Measurements from ENCODE around the gene TF. TPM values are rescaled to one million over a fixed set of nuclear protein-coding genes. Genes with fewer than 3 reads are reported as not detected.

TF gene
- total RNA-seq (10 to 100 TPM in 2 of 9 donors, 1 to 10 TPM in 4, under 1 TPM in 2, not detected in 1; under 0.01 to 15.5 (median 2.1) TPM), polyA plus RNA-seq (10 to 100 TPM in 1 of 3 donors, 1 to 10 TPM in 2; 1.9 to 12.3 (median 3.5) TPM)
- long read RNA-seq, donor 1, full-length matches to known transcripts = 3 of 3 reads
- long read RNA-seq, donor 1, partial matches to known transcripts = 0 of 3 reads
- long read RNA-seq, donor 1, other reads (novel, unspliced or antisense) = 0 of 3 reads
- long read RNA-seq, donor 2 = 0 reads
- long read RNA-seq, donor 3 = 0 reads
- long read RNA-seq, donor 4 = 0 reads
- long read RNA-seq, donor 5, full-length matches to known transcripts = 1 of 2 reads
- long read RNA-seq, donor 5, partial matches to known transcripts = 0 of 2 reads
- long read RNA-seq, donor 5, other reads (novel, unspliced or antisense) = 1 of 2 reads
- long read RNA-seq, donor 6 = 0 reads
- long read RNA-seq, donor 7 = 0 reads
- long read RNA-seq, donor 8, full-length matches to known transcripts = 31 of 64 reads
- long read RNA-seq, donor 8, partial matches to known transcripts = 33 of 64 reads
- long read RNA-seq, donor 8, other reads (novel, unspliced or antisense) = 0 of 64 reads
- long read RNA-seq, donor 9 = 0 reads
- long read RNA-seq, donor 10, full-length matches to known transcripts = 6 of 6 reads
- long read RNA-seq, donor 10, partial matches to known transcripts = 0 of 6 reads
- long read RNA-seq, donor 10, other reads (novel, unspliced or antisense) = 0 of 6 reads

GRCh38 chr3:133745981-133746711, at the start of gene TF:
TF (plus strand) TSS chr3:133746393; CDS start chr3:133746441, 48 bp downstream.
- 11 to 19% (median 13%) methylated on average over 13 to 50 of the region's 50 CpGs for WGBS, 4 donors
- intact Hi-C loops (cut with DNase I) = no loop called here
- no peak for DNase-seq
- TF ChIP-seq CTCF (IDR thresholded peaks at IDR 0.05) (no peak), POLR2A (IDR thresholded peaks at IDR 0.05) (no peak)
- Histone ChIP-seq H3K9me3 (replicated peaks in 1 of 3) (no peaks in the 10 kb centered on the region), H3K4me1 (replicated peaks in 1 of 2) (no peaks in the 10 kb centered on the region), H3K4me3 (no peak within 1 kb of the TSS), H3K36me3 (replicated peaks in 1 of 2) (no peaks in the 10 kb centered on the region), H3K27me3 (no peaks in the 10 kb centered on the region), H3K27ac (no peak within 1 kb of the TSS)

DNA sequence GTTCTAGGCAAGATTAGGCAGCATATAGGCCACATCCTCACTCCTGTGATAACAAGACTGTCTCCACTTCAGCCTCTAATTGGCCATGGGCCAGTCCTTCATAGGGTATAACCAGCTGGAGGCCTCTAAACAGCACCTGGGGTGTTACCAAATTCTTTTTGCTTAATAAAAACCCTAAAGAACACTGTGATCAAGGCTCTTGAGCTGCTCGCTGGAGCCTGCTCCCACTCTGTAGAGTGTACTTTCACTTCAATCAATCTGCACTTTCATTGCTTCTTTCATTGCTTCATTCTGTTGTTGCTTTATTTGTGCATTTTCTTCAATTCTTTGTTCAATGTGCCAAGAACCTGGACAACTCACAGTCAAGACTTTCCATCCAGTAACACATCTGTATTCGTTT, 48.2 kb upstream of the TF start:
- intact Hi-C loops (cut with DNase I) = no loop called here
- H3K27me3 ChIP-seq = no peaks in the 10 kb centered on the region
- WGBS, 4 donors = 78 to 86% (median 80%) methylated on average over 2 of the region's 2 CpGs
- H3K4me1 ChIP-seq (replicated peaks in 1 of 2) = no peaks in the 10 kb centered on the region
- no peak for DNase-seq
- no peaks in the 10 kb centered on the region for H3K36me3 ChIP-seq (replicated peaks in 1 of 2)
- TF ChIP-seq CTCF (IDR thresholded peaks at IDR 0.05) = no peak
- TF ChIP-seq POLR2A (IDR thresholded peaks at IDR 0.05) = no peak
- H3K27ac ChIP-seq = no peak overlapping the region
- H3K9me3 ChIP-seq (replicated peaks in 1 of 3) = no peaks in the 10 kb centered on the region
- no peak overlapping the region for H3K4me3 ChIP-seq

DNA sequence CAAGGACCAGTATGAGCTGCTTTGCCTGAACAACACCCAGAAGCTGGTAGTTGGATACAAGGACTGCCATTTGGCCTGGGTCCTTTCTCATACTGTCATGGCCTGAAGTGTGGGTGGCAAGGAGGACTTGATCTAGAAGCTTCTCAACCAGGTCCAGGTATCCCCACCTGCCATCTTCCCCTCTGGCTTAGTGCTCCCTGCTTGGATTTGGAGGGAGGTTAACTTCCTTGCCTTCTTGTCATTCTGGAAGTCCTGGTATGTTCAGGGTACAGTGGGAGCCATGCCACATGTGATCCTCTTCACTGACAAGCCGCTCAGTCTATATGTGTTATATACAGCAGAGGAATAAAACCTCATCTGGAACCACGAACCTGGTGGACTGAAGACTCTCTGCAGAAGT, 46.7 kb upstream of the TF start:
- Histone ChIP-seq H3K36me3 (replicated peaks in 1 of 2) (no peaks in the 10 kb centered on the region), H3K27me3 (no peaks in the 10 kb centered on the region), H3K4me3 (no peak overlapping the region), H3K27ac (no peak overlapping the region), H3K4me1 (replicated peaks in 1 of 2) (no peaks in the 10 kb centered on the region), H3K9me3 (replicated peaks in 1 of 3) (no peaks in the 10 kb centered on the region)
- no peak for DNase-seq
- no peak for TF ChIP-seq CTCF (IDR thresholded peaks at IDR 0.05)
- no peak for TF ChIP-seq POLR2A (IDR thresholded peaks at IDR 0.05)
- 73 to 83% (median 76%) methylated on average over 2 of the region's 2 CpGs for WGBS, 4 donors
- intact Hi-C loops (cut with DNase I) = no loop called here

GRCh38 chr3:133699903-133700302, 46.3 kb upstream of the TF start:
- DNase-seq = no peak
- 67 to 85% (median 81%) methylated on average over 3 of the region's 3 CpGs for WGBS, 4 donors
- H3K36me3 ChIP-seq (replicated peaks in 1 of 2) = no peaks in the 10 kb centered on the region
- no peaks in the 10 kb centered on the region for H3K4me1 ChIP-seq (replicated peaks in 1 of 2)
- no peaks in the 10 kb centered on the region for H3K9me3 ChIP-seq (replicated peaks in 1 of 3)
- no peak overlapping the region for H3K27ac ChIP-seq
- no peaks in the 10 kb centered on the region for H3K27me3 ChIP-seq
- intact Hi-C loops (cut with DNase I) = no loop called here
- H3K4me3 ChIP-seq = no peak overlapping the region
- TF ChIP-seq CTCF (IDR thresholded peaks at IDR 0.05) (no peak), POLR2A (IDR thresholded peaks at IDR 0.05) (no peak)
